Activated T-helper 2 cell treated with anti-CD3 and anti-CD28 coated beads, Interferon-gamma antibody, Interleukin-2, Interleukin-4, amounts not matched to agents 10 μg/mL and 5 μg/mL and 100 μg/mL, durations not matched to agents 14 hours and 24 hours and 36 hours (primary cell): ENCODE data around the gene PNKD. TPM values are rescaled to one million over a fixed set of nuclear protein-coding genes. Genes with fewer than 3 reads are reported as not detected.
A peak's percentile ranks its signal among the peaks of the same experiment; 100 is the strongest.

Source experiments
- DNase-seq: peaks from one replicate; pipeline ENCODE4 v3.0.0; 2021; ENCODE audit warnings: low spot score
- H3K27ac Mint-ChIP-seq: one replicate; pipeline ENCODE4 v1.8.0; 2021; ENCODE audit warnings: mixed read lengths
- H3K27me3 Mint-ChIP-seq: one replicate; pipeline ENCODE4 v1.8.0; 2021; ENCODE audit warnings: low read depth, mixed read lengths
- H3K36me3 Mint-ChIP-seq: one replicate; pipeline ENCODE4 v1.8.0; 2021; ENCODE audit warnings: low read depth, mixed read lengths
- H3K4me1 Mint-ChIP-seq: one replicate; pipeline ENCODE4 v1.8.0; 2021; ENCODE audit warnings: low read depth, mixed read lengths
- H3K4me3 Mint-ChIP-seq: one replicate; pipeline ENCODE4 v1.8.0; 2021; ENCODE audit warnings: low read depth, mild to moderate bottlenecking, moderate library complexity, mixed read lengths
- H3K9me3 Mint-ChIP-seq: one replicate; pipeline ENCODE4 v1.8.0; 2021; ENCODE audit warnings: mixed read lengths
- intact Hi-C: fragments of 100-400 bp; cut with micrococcal nuclease; formaldehyde crosslinking; loops from one replicate; pipeline ENCODE4 v1.15.1; 2023
- total RNA-seq: library from RNA; stranded (reverse); gene quantifications from 2 replicates; pipeline ENCODE4 v1.2.3, GENCODE V29; 2022

The PNKD gene
- total RNA-seq, 1 donor from 2014 or later, result 20.8 TPM

GRCh38 chr2:218292048-218293014, 22.0 kb downstream of the PNKD start, which contains the start of gene TMBIM1:
TMBIM1 (minus strand) TSS chr2:218292503; CDS start chr2:218282141, 10,362 bp downstream.
- Mint-ChIP-seq H3K4me1 (peaks cover 50% of the 10 kb centered on the region), H3K27me3 (no peaks in the 10 kb centered on the region), H3K27ac (peak within 1 kb of the TSS; percentile 93), H3K9me3 (no peaks in the 10 kb centered on the region), H3K4me3 (peak within 1 kb of the TSS; percentile 87), H3K36me3 (peaks cover 17% of the 10 kb centered on the region)
- DNase-seq, result peak; percentile 76
- intact Hi-C loops, result loop anchor here (5.0 kb wide), 1 partner anchor 75 kb away; no protein-coding TSS in a partner anchor

GRCh38 chr2:218293715-218294429, 23.6 kb downstream of the PNKD start:
- no peaks in the 10 kb centered on the region for H3K9me3 Mint-ChIP-seq
- peaks cover 12% of the 10 kb centered on the region for H3K36me3 Mint-ChIP-seq
- H3K27me3 Mint-ChIP-seq, result no peaks in the 10 kb centered on the region
- H3K4me3 Mint-ChIP-seq, result peak overlapping the region; percentile 37
- no peak for DNase-seq
- intact Hi-C loops, result loop anchor here (5.0 kb wide), 1 partner anchor 73 kb away; no protein-coding TSS in a partner anchor
- H3K27ac Mint-ChIP-seq, result no peak overlapping the region
- peaks cover 40% of the 10 kb centered on the region for H3K4me1 Mint-ChIP-seq

DNA sequence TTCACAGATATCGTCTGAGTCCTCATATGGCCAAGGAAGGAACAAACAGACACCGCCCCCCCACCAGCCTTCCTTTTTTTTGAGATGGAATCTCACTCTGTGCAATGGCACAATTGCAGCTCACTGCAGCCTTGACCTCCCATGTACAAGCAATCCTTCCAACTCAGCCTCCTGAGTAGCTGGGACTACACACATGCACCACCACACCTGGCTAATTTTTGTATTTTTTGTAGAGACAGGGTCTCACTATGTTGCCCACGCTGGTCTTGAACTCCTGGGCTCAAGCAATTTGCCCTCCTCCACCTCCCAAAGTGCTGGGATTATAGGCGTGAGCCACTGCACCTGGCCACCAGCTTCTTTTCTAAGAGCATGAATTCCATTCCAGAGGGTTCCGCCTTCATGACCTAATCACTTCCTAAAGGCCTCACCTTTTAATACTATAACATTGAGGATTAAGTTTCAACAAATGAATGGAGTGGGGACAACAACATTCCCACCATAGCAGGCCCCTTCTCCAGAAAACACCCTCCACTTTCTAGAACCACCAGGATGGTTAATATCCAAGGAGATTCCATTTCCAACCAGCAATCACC, 24.2 kb downstream of the PNKD start:
- intact Hi-C loops, result loop anchor here (5.0 kb wide), 1 partner anchor 73 kb away; no protein-coding TSS in a partner anchor
- Mint-ChIP-seq H3K27ac (no peak overlapping the region), H3K4me1 (peaks cover 35% of the 10 kb centered on the region), H3K9me3 (no peaks in the 10 kb centered on the region), H3K4me3 (no peak overlapping the region), H3K36me3 (peaks cover 9% of the 10 kb centered on the region), H3K27me3 (no peaks in the 10 kb centered on the region)
- no peak for DNase-seq

DNA sequence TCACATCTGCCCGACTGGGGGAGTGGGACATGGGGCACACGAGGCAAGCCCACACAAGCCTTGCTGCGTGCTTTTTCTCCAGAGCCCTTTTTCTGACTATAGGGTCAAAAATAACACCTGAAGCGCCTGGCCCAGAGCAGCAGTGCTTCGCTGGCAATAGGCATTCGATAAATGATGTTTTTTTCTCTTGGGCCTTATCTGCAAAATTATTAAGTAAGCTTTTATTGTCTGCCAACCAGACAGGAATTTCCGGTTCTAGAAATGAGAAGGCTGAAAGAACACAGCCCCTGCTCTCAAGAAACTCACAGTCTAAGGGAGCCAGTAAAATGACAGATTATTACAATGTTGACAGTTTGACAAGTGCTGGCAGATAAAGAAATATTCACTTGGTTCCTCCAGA, 24.7 kb downstream of the PNKD start:
- Mint-ChIP-seq H3K4me1 (peaks cover 30% of the 10 kb centered on the region), H3K9me3 (no peaks in the 10 kb centered on the region), H3K4me3 (no peak overlapping the region), H3K36me3 (peaks cover 4% of the 10 kb centered on the region), H3K27ac (no peak overlapping the region), H3K27me3 (no peaks in the 10 kb centered on the region)
- DNase-seq, result no peak
- intact Hi-C loops, result no loop called here

DNA sequence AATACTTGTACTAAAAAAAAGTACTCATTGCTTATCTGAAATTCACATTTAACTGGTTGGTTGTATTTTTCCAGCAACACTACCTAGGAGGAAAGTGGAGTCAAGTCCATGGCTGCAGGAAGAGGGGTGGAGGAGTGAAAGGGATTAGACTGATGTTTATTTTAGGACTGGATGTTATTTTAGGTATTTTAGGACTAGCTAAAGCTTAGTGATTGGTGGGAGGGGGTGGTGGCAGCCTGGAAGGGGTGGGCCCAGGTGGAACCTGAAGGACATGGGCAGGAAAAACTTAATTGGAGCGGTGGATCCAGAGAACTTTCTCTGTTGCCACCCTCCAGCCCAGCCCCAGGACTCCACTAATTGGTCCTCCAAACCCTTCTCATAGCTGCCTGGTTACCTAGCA, 25.9 kb downstream of the PNKD start:
- intact Hi-C loops, result no loop called here
- H3K4me3 Mint-ChIP-seq, result no peak overlapping the region

GRCh38 chr2:218296847-218297246, 26.5 kb downstream of the PNKD start:
- Mint-ChIP-seq H3K4me3 (no peak overlapping the region), H3K27me3 (no peaks in the 10 kb centered on the region), H3K9me3 (no peaks in the 10 kb centered on the region), H3K4me1 (peaks cover 21% of the 10 kb centered on the region), H3K36me3 (no peaks in the 10 kb centered on the region), H3K27ac (no peak overlapping the region)
- intact Hi-C loops, result no loop called here
- no peak for DNase-seq

More for the DNA sequence above, 25.9 kb downstream of the PNKD start:
- Mint-ChIP-seq H3K27me3 (no peaks in the 10 kb centered on the region), H3K36me3 (no peaks in the 10 kb centered on the region), H3K27ac (no peak overlapping the region), H3K4me1 (peaks cover 20% of the 10 kb centered on the region), H3K9me3 (no peaks in the 10 kb centered on the region)
- DNase-seq, result no peak

DNA sequence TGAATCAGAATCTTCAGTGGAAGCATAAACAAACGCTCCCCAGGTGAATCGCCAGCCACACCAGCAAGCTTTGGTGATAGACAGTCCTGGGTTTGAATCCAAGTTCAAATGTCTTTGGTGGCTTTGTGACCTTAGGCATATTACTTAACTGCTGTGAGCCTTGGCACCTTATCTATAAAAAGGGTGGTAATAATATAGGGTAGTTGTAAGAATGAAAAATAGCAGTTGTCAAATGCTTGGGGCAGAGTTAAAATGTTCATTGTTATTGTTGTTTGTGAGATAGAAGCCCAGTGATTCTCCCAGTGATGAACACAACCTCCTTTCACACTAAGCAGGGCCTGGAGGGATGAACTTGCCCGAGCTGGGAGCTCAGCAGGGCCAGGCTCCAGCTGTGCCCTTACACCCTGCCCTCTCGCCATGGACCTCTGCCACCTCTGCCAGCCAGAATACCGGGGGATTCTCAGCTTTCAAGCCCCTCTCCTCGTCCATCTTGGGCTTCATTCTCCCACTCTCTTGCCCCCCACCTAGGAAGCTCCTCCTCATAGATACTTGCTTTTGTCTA, 28.1 kb downstream of the PNKD start:
- H3K4me3 Mint-ChIP-seq, result no peak overlapping the region
- peaks cover 15% of the 10 kb centered on the region for H3K4me1 Mint-ChIP-seq
- no peaks in the 10 kb centered on the region for H3K36me3 Mint-ChIP-seq
- no peak for DNase-seq
- no peaks in the 10 kb centered on the region for H3K27me3 Mint-ChIP-seq
- intact Hi-C loops, result no loop called here
- H3K9me3 Mint-ChIP-seq, result no peaks in the 10 kb centered on the region
- no peak overlapping the region for H3K27ac Mint-ChIP-seq

DNA sequence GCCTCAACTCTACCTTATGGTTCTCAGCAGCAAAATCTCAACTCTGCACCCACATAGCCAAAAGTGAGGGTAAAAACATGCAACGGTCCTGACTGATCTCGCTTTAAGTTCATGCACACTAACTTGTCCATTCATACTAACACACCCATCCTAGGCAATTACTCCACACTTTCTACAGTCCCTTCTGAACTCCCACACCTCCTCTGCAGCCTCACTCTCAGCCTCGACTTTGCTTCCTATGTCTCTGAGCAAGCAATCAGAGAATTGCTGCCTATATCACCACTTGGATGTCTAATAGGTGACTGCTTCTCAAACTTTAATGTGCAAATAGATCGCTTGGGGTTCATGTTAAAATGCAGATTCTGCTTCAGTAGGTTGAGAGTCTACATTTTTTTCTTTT, 29.8 kb downstream of the PNKD start:
- intact Hi-C loops, result no loop called here
- H3K4me3 Mint-ChIP-seq, result no peak overlapping the region

DNA sequence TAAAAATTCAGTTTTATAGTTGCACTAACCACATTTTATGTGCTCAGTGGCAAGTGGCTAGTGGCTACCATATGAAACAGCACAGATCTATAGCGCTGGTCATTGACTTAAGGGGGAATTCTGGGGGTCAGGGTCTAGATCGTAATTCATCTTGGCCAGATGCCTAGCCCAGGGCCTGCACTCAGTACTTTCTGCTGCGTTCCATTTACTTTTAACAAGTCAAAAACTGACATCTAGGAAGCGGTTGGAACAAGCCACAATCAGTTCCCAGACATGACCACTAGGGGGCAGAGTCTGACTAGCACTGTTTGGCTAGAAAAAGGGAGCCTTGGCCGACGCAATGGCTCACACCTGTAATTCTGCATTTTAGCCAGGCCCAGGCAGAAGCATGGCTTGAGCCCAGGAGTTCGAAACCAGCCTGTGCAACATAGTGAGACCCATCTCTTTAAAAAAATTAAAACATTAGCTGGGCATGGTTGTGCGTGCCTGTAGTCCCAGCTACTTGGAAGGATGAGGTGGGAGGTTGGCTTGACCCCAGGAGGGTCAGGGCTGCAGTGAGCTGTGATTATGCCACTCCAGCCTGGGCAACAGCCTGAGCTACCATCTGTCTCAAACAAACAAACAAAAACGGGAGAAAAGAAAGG, 31.0 kb downstream of the PNKD start:
- Mint-ChIP-seq H3K27me3 (no peaks in the 10 kb centered on the region), H3K4me1 (peaks cover 5% of the 10 kb centered on the region), H3K4me3 (no peak overlapping the region), H3K27ac (peak overlapping the region; percentile 33), H3K36me3 (no peaks in the 10 kb centered on the region), H3K9me3 (no peaks in the 10 kb centered on the region)
- intact Hi-C loops, result loop anchor here (1.0 kb wide), 4 partner anchors 11 to 347 kb away; partner anchors contain the start of gene CATIP
- peak; percentile 80 for DNase-seq

More for the DNA sequence above, 29.8 kb downstream of the PNKD start:
- Mint-ChIP-seq H3K4me1 (peaks cover 8% of the 10 kb centered on the region), H3K9me3 (no peaks in the 10 kb centered on the region), H3K27me3 (no peaks in the 10 kb centered on the region), H3K27ac (no peak overlapping the region), H3K36me3 (no peaks in the 10 kb centered on the region)
- DNase-seq, result no peak

- Mint-ChIP-seq H3K36me3 (no peaks in the 10 kb centered on the region), H3K4me1 (peaks cover 8% of the 10 kb centered on the region), H3K27me3 (peaks cover 2% of the 10 kb centered on the region), H3K9me3 (no peaks in the 10 kb centered on the region), H3K27ac (no peak overlapping the region), H3K4me3 (no peak overlapping the region)
- no peak for DNase-seq
- intact Hi-C loops, result no loop called here
Measured at GRCh38 chr2:218305383-218305782, 35.1 kb downstream of the PNKD start.

GRCh38 chr2:218306184-218306920, 36.0 kb downstream of the PNKD start:
- Mint-ChIP-seq H3K36me3 (no peaks in the 10 kb centered on the region), H3K27me3 (peaks cover 2% of the 10 kb centered on the region), H3K9me3 (no peaks in the 10 kb centered on the region), H3K4me3 (no peak overlapping the region), H3K4me1 (peaks cover 5% of the 10 kb centered on the region), H3K27ac (no peak overlapping the region)
- intact Hi-C loops, result no loop called here
- DNase-seq, result no peak
